ENCODE results near the gene FAM200B. TPM values are rescaled to one million over a fixed set of nuclear protein-coding genes. Genes with fewer than 3 reads are reported as not detected.

The FAM200B gene
- total and polyA plus RNA-seq, 4 donors, result 11.8 to 45.7 (median 16.9) TPM

- no peaks in the 10 kb centered on the region for H3K27me3 ChIP-seq (ENCODE audit: control insufficient read depth in 4 of 4, insufficient read depth in 4 of 4, low read length in 3 of 4)
- H3K9me3 ChIP-seq (ENCODE audit: control insufficient read depth in 4 of 4, low read length in 3 of 4), result no peaks in the 10 kb centered on the region
- H3K9ac ChIP-seq (ENCODE audit: low read depth in 1 of 2, low read length in 2 of 2), result no peak overlapping the region
- no peak overlapping the region for H3K27ac ChIP-seq (ENCODE audit: low read depth in 1 of 2, low read length in 2 of 2)
- DNase-seq (ENCODE audit: low spot score), result no peak
- WGBS, result 91% methylated on average over 4 of the region's 4 CpGs
- peaks cover 0 to 7% (median 4%) of the 10 kb centered on the region in 4 donors for H3K4me1 ChIP-seq (ENCODE audit: control insufficient read depth in 4 of 4, insufficient read depth in 4 of 4, low read length in 3 of 4)
- no peak overlapping the region for H3K4me3 ChIP-seq (ENCODE audit: low read depth in 1 of 3, low read length in 3 of 3)
- no peaks in the 10 kb centered on the region for H3K36me3 ChIP-seq (ENCODE audit: control insufficient read depth in 4 of 4, insufficient read depth in 3 of 4, low read depth in 1 of 4, low read length in 3 of 4)
- TF ChIP-seq FOXA1 (IDR thresholded peaks at IDR 0.05), result no peak
- no peak for TF ChIP-seq EGR1 (IDR thresholded peaks at IDR 0.05; ENCODE audit: low read depth in 2 of 2)
- TF ChIP-seq FOXA2 (IDR thresholded peaks at IDR 0.05), result no peak
- TF ChIP-seq CTCF (IDR thresholded peaks at IDR 0.05; ENCODE audit: low read depth, low read length, missing input control), result no peak
- no peak for TF ChIP-seq TAF1 (conservative IDR thresholded peaks at IDR 0.05)
- no peak for TF ChIP-seq GABPA (IDR thresholded peaks at IDR 0.05 in 1 of 2, conservative IDR thresholded peaks at IDR 0.05 in 1 of 2)
- TF ChIP-seq HNF4G (IDR thresholded peaks at IDR 0.05), result no peak
- no peak for TF ChIP-seq HNF4A (conservative IDR thresholded peaks at IDR 0.05)
- TF ChIP-seq ZBTB33 (IDR thresholded peaks at IDR 0.05), result no peak
- TF ChIP-seq SP1 (IDR thresholded peaks at IDR 0.05), result no peak
Measured at GRCh38 chr4:15658136-15658770, 23.4 kb upstream of the FAM200B start.

- H3K9ac ChIP-seq (ENCODE audit: low read depth in 1 of 2, low read length in 2 of 2), result no peak overlapping the region
- H3K9me3 ChIP-seq (ENCODE audit: control insufficient read depth in 4 of 4, low read length in 3 of 4), result no peaks in the 10 kb centered on the region
- 97% methylated on average over 2 of the region's 2 CpGs for WGBS
- peak overlapping the region; percentile 7 to 59 for H3K27ac ChIP-seq (ENCODE audit: low read depth in 1 of 2, low read length in 2 of 2)
- TF ChIP-seq TAF1 (conservative IDR thresholded peaks at IDR 0.05), result no peak
- TF ChIP-seq HNF4G (IDR thresholded peaks at IDR 0.05), result no peak
- no peak for TF ChIP-seq JUND (IDR thresholded peaks at IDR 0.05)
- TF ChIP-seq SP1 (IDR thresholded peaks at IDR 0.05), result no peak
- TF ChIP-seq REST (IDR thresholded peaks at IDR 0.05), result no peak
- no peak for TF ChIP-seq MAX (IDR thresholded peaks at IDR 0.05)
- no peaks in the 10 kb centered on the region for H3K27me3 ChIP-seq (ENCODE audit: control insufficient read depth in 4 of 4, insufficient read depth in 4 of 4, low read length in 3 of 4)
- H3K36me3 ChIP-seq (ENCODE audit: control insufficient read depth in 4 of 4, insufficient read depth in 3 of 4, low read depth in 1 of 4, low read length in 3 of 4), result no peaks in the 10 kb centered on the region
- peaks cover 0 to 5% (median 2%) of the 10 kb centered on the region in 4 donors for H3K4me1 ChIP-seq (ENCODE audit: control insufficient read depth in 4 of 4, insufficient read depth in 4 of 4, low read length in 3 of 4)
- H3K4me3 ChIP-seq (ENCODE audit: low read depth in 1 of 3, low read length in 3 of 3), result no peak overlapping the region
- no peak for DNase-seq (ENCODE audit: low spot score)
Measured at GRCh38 chr4:15658781-15659180, 22.8 kb upstream of the FAM200B start.
